ENCODE data around the gene VTI1A. TPM values are rescaled to one million over a fixed set of nuclear protein-coding genes. Genes with fewer than 3 reads are reported as not detected.

Gene VTI1A
- total and polyA plus RNA-seq, 7 donors = 10.8 to 80.3 (median 36.8) TPM

DNA sequence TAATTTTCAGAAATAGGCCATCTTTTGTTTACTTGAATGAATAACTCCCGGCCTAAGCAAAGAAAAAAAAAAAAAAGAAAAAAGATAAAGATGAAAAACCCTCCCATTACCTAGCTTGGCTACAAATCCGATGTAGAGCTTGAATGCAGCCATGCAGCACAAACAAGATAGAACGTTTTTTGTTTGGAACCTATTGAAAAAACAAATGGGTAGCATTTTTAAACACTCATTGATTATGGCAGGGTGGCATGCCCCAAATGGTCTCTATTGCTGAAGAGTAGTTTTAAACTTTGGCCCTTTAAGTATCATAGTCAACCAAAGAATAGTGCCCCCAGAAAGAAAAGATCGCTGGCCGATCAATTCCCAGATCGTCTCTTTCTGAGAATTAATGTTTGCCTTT lies 84.4 kb downstream of the VTI1A start:
- Histone ChIP-seq H3K36me3 (peaks cover 0 to 6% (median 0%) of the 10 kb centered on the region in 4 donors), H3K9me3 (no peaks in the 10 kb centered on the region), H3K27ac (peak overlapping the region in 1 of 4 donors; percentile 26), H3K4me3 (peak overlapping the region in 2 of 4 donors; percentile 4 to 26), H3K27me3 (no peaks in the 10 kb centered on the region), H3K4me1 (peaks cover 0 to 10% (median 1%) of the 10 kb centered on the region in 4 donors)
- intact Hi-C loops (cut with DNase I) = no loop called here
- WGBS, 2 donors = 81 to 83% methylated on average over 6 of the region's 6 CpGs
- no peak for DNase-seq
- TF ChIP-seq POLR2A (IDR thresholded peaks at IDR 0.05) = no peak
- TF ChIP-seq, protein P1, sequence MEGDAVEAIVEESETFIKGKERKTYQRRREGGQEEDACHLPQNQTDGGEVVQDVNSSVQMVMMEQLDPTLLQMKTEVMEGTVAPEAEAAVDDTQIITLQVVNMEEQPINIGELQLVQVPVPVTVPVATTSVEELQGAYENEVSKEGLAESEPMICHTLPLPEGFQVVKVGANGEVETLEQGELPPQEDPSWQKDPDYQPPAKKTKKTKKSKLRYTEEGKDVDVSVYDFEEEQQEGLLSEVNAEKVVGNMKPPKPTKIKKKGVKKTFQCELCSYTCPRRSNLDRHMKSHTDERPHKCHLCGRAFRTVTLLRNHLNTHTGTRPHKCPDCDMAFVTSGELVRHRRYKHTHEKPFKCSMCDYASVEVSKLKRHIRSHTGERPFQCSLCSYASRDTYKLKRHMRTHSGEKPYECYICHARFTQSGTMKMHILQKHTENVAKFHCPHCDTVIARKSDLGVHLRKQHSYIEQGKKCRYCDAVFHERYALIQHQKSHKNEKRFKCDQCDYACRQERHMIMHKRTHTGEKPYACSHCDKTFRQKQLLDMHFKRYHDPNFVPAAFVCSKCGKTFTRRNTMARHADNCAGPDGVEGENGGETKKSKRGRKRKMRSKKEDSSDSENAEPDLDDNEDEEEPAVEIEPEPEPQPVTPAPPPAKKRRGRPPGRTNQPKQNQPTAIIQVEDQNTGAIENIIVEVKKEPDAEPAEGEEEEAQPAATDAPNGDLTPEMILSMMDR (IDR thresholded peaks at IDR 0.05) = no peak
- no peak for TF ChIP-seq EP300 (IDR thresholded peaks at IDR 0.05)
- TF ChIP-seq POLR2AphosphoS5 (IDR thresholded peaks at IDR 0.05) = no peak

DNA sequence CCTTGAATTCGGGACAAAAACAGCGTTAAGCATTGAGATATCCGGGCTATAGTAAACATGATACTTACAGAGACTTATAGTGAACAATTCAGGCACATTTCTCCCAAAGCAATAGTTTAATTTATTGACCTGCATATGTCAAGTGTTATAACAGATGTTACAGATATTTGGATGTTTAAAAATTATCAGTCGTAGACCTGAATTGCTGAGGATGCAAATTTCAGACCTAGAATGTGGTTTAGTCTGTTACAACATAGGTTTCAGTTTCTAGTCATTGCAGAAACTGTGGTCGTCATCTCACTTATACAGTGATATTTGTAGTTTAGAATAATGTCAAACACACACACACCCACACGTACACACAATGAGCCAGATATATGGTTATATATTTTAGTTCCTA lies 85.2 kb downstream of the VTI1A start:
- no peak for TF ChIP-seq EP300 (IDR thresholded peaks at IDR 0.05)
- no peak for TF ChIP-seq POLR2A (IDR thresholded peaks at IDR 0.05)
- TF ChIP-seq, protein P1 (IDR thresholded peaks at IDR 0.05) = no peak
- TF ChIP-seq POLR2AphosphoS5 (IDR thresholded peaks at IDR 0.05) = no peak
- Histone ChIP-seq H3K4me1 (peaks cover 0 to 10% (median 1%) of the 10 kb centered on the region in 4 donors), H3K27me3 (no peaks in the 10 kb centered on the region), H3K36me3 (peaks cover 0 to 6% (median 0%) of the 10 kb centered on the region in 4 donors), H3K27ac (peak overlapping the region in 2 of 4 donors; percentile 0 to 26), H3K9me3 (no peaks in the 10 kb centered on the region), H3K4me3 (peak overlapping the region in 2 of 4 donors; percentile 4 to 26)
- intact Hi-C loops (cut with DNase I) = no loop called here
- WGBS, 2 donors = 44 to 50% methylated on average over 6 of the region's 6 CpGs
- no peak for DNase-seq

DNA sequence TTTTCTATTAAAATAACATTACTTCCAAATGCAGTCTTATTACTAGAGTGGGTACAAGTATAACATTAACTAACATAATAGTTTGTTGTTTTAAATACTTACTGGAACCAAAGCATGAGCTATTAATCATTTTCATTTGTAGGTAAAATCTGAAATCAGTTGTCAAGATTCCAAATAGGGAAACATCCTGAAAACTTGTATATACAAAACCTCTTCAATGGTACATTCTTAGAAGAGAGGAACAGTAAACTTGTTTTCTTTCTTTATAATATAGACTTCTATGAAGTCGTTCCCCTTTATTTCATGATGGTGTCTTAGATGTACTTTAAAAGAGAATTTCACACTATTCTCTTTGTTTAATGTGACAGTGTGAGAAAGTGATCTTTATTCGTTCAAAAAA lies 85.9 kb downstream of the VTI1A start:
- 22 to 69% methylated on average over 2 of the region's 2 CpGs for WGBS, 2 donors
- intact Hi-C loops (cut with DNase I) = no loop called here
- Histone ChIP-seq H3K9me3 (no peaks in the 10 kb centered on the region), H3K27me3 (no peaks in the 10 kb centered on the region), H3K4me1 (peaks cover 0 to 10% (median 1%) of the 10 kb centered on the region in 4 donors), H3K36me3 (peaks cover 0 to 7% (median 0%) of the 10 kb centered on the region in 4 donors), H3K27ac (no peak overlapping the region), H3K4me3 (no peak overlapping the region)
- DNase-seq = no peak
- TF ChIP-seq POLR2A (IDR thresholded peaks at IDR 0.05) (no peak), POLR2AphosphoS5 (IDR thresholded peaks at IDR 0.05) (no peak), EP300 (IDR thresholded peaks at IDR 0.05) (no peak)
- TF ChIP-seq, protein P1 (IDR thresholded peaks at IDR 0.05) = no peak

DNA sequence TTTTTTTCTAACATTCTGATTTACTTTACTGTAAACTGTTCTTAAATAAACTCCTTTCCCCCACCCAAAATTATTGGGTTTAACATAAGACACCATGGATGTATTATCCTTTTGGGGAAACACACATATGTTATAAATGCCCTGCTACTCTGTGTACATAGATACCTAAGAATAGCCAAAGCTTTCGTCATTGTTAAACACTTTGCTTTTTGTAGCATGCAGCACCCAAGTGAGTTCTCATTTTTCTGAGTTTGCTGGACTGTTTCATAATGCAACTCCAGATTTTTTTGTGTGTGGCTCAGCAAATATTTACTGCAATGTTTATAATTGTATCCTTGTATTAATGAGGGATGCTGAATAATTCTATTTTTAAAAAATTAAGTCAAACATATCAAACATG lies 86.9 kb downstream of the VTI1A start:
- TF ChIP-seq POLR2A (IDR thresholded peaks at IDR 0.05) (no peak), EP300 (IDR thresholded peaks at IDR 0.05) (no peak), POLR2AphosphoS5 (IDR thresholded peaks at IDR 0.05) (no peak)
- Histone ChIP-seq H3K4me1 (peaks cover 0 to 10% (median 1%) of the 10 kb centered on the region in 4 donors), H3K27ac (no peak overlapping the region), H3K27me3 (no peaks in the 10 kb centered on the region), H3K9me3 (no peaks in the 10 kb centered on the region), H3K4me3 (no peak overlapping the region), H3K36me3 (peaks cover 0 to 16% (median 0%) of the 10 kb centered on the region in 4 donors)
- intact Hi-C loops (cut with DNase I) = no loop called here
- 21 to 60% methylated on average over 1 of the region's 1 CpG for WGBS, 2 donors
- no peak for DNase-seq

DNA sequence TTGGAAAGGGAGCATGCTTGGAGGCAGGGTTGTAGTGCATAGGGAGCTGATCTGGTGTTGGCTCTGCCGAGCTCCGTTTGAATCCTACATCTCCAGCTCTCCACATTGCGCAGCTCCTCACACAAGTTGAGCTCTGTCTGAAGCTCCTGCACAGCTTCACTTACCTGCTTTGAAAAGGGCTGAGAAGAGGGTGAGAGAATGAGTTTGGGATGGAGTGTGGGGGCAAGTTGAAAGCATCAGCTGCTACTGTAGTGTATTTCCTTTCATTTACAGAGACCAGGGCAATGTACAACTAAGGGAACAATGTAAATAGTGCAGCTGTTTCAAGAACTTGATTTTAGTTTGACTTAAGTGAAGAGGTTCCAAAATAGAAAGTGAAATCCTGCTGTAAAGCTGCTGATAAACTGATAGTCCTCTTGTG lies 88.5 kb downstream of the VTI1A start:
- Histone ChIP-seq H3K4me1 (peaks cover 0 to 10% (median 1%) of the 10 kb centered on the region in 4 donors), H3K4me3 (no peak overlapping the region), H3K36me3 (peaks cover 0 to 19% (median 0%) of the 10 kb centered on the region in 4 donors), H3K27ac (peak overlapping the region in 1 of 4 donors; percentile 5), H3K9me3 (no peaks in the 10 kb centered on the region), H3K27me3 (no peaks in the 10 kb centered on the region)
- DNase-seq = no peak
- TF ChIP-seq EP300 (IDR thresholded peaks at IDR 0.05) = no peak
- TF ChIP-seq POLR2A (IDR thresholded peaks at IDR 0.05) = no peak
- TF ChIP-seq, protein P1 (IDR thresholded peaks at IDR 0.05) = no peak
- no peak for TF ChIP-seq POLR2AphosphoS5 (IDR thresholded peaks at IDR 0.05)
- intact Hi-C loops (cut with DNase I) = no loop called here
- 22 to 54% methylated on average over 3 of the region's 3 CpGs for WGBS, 2 donors

Data from sigmoid colon (tissue), 7 donors.